HG02884 (cell line): ENCODE results near the gene CDKAL1.
"Not testable (repeated sequence)": the region's sequence is repeated elsewhere in the genome, so short reads cannot be mapped to it uniquely, and the experiment has no call there.

Experiments used
- ATAC-seq: cut with Tn5 transposase; IDR thresholded peaks from one replicate; pipeline ENCODE4 v1.9.1; 2021; ENCODE audit warnings: mild to moderate bottlenecking, moderate library complexity; ENCODE audit not compliant: unreplicated experiment

CDKAL1 gene

GRCh38 chr6:21087188-21087587, 552.9 kb downstream of the CDKAL1 start:
- no peak for ATAC-seq

DNA sequence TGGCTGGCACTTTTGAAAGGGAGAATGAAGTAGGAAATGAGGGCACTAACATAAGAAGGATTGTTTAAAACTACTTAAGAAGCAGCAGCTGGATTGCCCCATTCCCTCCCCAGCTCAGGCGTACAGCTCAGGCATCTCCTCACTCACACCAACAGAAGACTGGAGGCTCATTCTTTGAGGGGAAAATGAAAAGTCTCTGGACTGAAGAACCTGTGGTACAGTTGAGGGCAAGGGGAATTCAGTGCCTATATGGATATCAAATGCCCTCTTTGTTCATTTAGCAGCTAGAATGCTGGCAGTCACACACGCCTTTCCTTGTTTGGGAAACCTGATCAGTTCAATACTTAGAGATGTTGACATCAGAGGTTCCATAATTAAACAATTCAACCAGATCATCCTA, 557.2 kb downstream of the CDKAL1 start:
- ATAC-seq = no peak

GRCh38 chr6:21092231-21092772, 558.0 kb downstream of the CDKAL1 start:
- ATAC-seq = not testable (repeated sequence)

- ATAC-seq = no peak
Measured at GRCh38 chr6:21095462-21095861, 561.2 kb downstream of the CDKAL1 start.

- ATAC-seq = no peak
Measured at GRCh38 chr6:21098134-21098533, 563.9 kb downstream of the CDKAL1 start.

DNA sequence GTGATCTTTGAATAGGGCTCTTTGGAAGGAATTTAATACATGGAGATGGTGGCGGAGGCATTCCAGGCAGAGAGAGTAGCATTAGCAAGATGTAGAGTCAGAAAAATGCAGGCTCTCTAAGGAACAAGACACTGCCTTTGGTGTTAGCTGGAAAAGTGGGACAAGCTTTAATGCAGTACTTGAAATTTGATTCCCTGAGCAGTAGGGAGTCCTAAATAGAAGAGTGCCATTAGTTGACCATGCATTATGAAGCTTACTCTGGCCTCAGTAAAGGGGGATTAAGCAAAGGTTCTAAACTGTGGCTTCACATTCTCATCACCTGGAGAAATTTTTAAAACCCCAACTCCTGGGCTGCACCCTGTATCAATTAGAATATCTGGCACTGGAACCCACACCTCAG, 564.5 kb downstream of the CDKAL1 start:
- ATAC-seq = no peak

GRCh38 chr6:21099338-21100314, 565.4 kb downstream of the CDKAL1 start:
- ATAC-seq = no peak

GRCh38 chr6:21100991-21101390, 566.7 kb downstream of the CDKAL1 start:
- ATAC-seq = no peak

DNA sequence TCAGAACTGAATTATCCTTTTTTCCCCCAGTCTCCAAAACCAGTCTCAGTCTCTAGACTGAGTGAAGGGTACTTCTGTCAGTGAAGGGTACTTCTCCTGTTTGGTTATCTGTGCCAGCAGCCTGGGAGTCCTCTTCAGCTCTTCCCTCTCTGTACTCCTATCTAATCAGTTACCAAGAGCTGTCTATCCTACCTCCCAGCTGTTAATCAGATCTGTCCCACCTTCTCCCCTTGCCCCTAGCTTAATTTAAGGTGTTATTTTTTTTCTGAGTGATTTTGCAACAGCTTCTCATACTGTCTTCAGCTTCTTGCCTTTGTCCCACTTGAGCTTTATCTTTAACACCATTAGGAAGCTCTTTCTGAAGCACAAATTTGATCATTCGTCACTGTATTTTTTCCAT, 567.4 kb downstream of the CDKAL1 start:
- no peak for ATAC-seq

GRCh38 chr6:21102201-21102600, 567.9 kb downstream of the CDKAL1 start:
- no peak for ATAC-seq

DNA sequence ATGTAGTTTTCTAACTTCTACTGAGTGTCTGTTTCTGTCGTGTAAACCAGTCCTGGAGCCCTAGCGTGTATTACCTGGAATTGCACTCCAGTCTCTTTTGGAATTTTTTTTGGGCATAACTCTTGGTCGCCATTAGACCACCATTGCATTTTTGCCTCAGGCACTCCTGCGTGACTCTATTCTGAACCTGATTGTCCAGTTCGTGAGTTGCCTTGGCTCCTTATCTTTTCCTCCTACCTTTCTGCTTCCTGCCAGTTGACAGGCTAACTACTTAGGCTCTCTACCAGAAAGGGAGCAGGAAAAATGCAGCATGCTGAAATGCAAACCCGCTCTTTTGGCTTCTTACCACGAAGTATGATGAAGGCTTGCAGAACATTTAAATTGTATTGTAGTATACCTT, 568.4 kb downstream of the CDKAL1 start:
- ATAC-seq = no peak

GRCh38 chr6:21103626-21104224, 569.5 kb downstream of the CDKAL1 start:
- ATAC-seq = no peak

DNA sequence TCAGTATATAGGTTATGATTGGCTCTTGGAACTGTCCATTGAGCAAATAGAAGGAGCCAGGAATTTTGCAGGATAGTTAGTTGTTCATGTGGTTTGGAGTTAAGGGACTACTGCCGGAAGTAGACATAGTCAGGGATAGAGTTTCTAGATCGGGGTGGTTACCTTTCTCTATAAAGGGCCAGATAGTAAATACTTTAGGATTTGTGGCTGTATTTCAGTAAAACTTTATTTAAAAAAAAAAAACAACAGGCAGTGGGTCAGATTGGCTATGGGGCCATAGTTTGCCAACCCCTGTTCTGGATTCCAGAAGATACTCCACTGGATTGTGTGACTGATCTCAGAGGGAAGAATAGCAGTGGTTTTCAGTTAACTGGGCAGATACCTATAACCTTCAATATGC, 570.0 kb downstream of the CDKAL1 start:
- ATAC-seq = no peak

DNA sequence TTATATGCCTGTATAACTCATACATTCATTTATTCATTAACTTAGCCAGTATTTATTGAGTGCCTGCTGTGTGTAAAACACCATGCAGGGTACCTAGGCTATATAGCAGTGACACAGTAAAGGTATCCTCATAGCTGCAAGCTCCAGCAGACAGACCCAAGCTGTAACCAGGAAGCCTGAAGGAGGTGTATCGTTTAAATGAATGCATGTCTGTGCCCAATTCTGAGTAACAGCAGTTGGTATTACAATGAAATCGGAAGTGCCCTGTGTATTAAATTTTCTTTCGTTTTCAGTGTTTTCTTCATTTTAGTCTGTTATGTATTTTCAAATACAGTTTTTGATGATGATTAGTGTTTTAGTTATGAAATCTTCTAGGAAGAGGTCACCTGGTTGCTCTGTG, 573.5 kb downstream of the CDKAL1 start:
- ATAC-seq = no peak

DNA sequence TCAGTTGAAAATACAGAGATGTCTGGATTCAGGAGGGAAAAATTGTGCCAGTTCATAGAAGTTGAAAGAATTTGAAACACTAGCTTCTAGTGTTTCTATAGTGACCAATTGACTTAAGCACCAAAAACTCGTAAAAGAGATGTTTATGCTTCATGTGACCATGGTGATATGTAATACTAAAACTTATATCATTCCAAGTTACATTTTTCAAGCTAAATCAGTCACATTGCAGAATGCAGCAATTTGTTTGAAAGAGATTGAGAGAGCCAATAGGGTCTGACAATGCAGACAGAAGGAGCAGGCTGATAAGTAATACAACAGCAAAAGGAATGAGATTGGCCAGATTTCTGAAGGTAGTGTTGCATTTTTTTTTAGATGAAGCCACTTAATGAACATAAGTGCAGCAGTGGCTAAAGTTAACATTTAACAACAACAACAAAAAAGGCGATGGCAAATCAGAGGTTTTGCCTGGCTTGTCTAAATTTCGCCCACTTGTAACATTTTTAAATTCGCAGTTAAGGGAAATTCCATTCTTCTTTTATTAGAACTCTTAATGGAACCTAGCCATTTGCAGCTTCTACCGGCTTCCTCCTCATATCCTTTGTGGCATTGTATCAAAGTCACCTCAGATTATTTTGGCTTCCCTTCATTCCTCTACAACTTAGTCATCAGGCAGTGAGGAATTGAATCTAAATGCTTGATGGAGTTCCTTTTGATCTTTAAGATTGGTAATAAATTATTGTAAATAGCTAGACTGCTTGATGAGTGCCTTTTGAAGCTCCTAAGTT, 575.3 kb downstream of the CDKAL1 start:
- ATAC-seq = no peak

DNA sequence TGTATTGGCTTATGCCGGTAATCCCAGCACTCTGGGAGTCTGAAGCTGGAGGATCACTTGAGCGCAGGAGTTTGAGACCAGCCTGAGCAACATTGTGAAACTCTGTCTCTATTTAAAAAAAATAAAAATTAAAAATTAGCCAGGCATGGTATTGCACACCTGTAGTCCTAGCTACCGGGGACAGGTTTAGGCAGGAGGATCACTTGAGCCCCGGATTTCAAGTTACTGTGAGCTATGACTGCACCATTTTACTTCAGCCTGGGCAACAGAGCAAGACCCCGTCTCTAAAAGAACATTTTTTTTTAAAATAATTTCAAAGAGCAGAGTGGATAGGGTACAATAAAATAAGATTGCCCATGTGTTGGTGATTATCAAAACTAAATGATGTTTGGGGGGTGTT, 576.4 kb downstream of the CDKAL1 start:
- no peak for ATAC-seq

GRCh38 chr6:21111093-21111725, 577.0 kb downstream of the CDKAL1 start:
- no peak for ATAC-seq

- ATAC-seq = no peak
Measured at GRCh38 chr6:21115111-21115510, 580.9 kb downstream of the CDKAL1 start.

DNA sequence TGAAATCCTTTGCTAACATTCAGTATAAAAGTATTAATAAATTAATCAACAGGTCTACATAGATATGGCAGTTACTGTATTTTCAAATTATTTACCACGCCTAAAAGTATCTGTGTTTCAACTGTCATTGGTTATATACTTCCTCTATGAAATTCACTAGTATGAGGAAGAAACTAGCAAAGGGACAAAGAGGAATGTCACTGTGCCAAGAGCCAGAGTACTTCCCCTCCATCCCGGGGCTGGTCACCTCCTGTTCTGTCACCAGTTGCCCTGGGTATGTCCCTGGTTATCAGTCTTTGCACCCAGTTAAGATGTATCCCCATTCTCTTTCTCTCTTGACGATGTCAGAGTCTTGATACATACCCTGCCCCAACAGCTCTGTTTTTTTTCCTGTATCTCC, 582.5 kb downstream of the CDKAL1 start:
- no peak for ATAC-seq

DNA sequence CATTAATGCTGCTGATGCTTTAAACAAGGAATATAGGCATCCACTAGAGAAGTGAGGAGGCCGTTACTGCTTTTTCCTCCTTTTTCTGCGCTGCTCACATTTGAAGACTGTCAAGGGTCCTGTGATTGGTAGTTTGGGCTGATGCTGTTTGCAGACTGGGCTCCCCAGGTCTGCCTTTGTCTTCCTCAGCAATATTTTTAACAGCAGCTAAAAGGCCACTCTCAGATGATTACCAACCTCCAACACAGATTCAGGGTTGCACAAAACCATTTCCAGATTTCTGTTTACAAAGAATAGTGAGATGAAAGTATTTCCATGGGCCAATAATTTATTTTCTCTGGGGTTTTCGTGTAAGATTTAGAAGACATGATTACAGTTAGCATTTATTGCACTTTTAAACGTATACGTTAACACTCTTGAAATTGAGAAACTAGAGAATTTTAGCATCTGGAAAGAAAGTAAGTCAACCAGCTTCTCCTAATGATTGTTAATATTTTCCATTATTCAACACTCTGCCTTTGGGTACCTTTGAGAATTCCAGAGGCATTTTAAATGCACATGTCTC, 584.0 kb downstream of the CDKAL1 start:
- ATAC-seq = no peak
